Karpas-422 (cell line): ENCODE measurements around the gene PANK4. TPM values are rescaled to one million over a fixed set of nuclear protein-coding genes. Genes with fewer than 3 reads are reported as not detected.
A peak's percentile ranks its signal among the peaks of the same experiment; 100 is the strongest.

ENCODE experiments used
- DNase-seq: peaks from one replicate; pipeline ENCODE4 v3.0.0-alpha.2; 2015
- H2AFZ ChIP-seq: fragments of 200-600 bp; sonication (generic); 2 replicates; pipeline ENCODE4 v1.6.1; 2014; ENCODE audit warnings: antibody characterized with exemption, low read length, mixed read lengths
- H3K27ac ChIP-seq: fragments of 200-600 bp; sonication (generic); 2 replicates; pipeline ENCODE4 v1.5.1; 2014; ENCODE audit warnings: mild to moderate bottlenecking, low read length, moderate library complexity
- H3K27me3 ChIP-seq: fragments of 200-600 bp; sonication (generic); 2 replicates; pipeline ENCODE4 v1.6.1; 2014; ENCODE audit warnings: low read length, mixed read lengths
- H3K36me3 ChIP-seq: fragments of 200-600 bp; sonication (generic); 2 replicates; pipeline ENCODE4 v1.6.1; 2014; ENCODE audit warnings: low read length, mixed read lengths; ENCODE audit not compliant: insufficient read depth
- H3K4me1 ChIP-seq: fragments of 200-600 bp; sonication (generic); 2 replicates; pipeline ENCODE4 v1.6.1; 2014; ENCODE audit warnings: mild to moderate bottlenecking, low read length, mixed read lengths
- H3K4me2 ChIP-seq: fragments of 200-600 bp; sonication (generic); 2 replicates; pipeline ENCODE4 v1.6.1; 2014; ENCODE audit warnings: low read length, low read depth, mild to moderate bottlenecking; ENCODE audit not compliant: poor library complexity, severe bottlenecking
- H3K4me3 ChIP-seq: fragments of 200-600 bp; sonication (generic); 2 replicates; pipeline ENCODE4 v1.5.1; 2014; ENCODE audit warnings: mild to moderate bottlenecking, antibody characterized with exemption, low read length, mixed read lengths
- H3K79me2 ChIP-seq: fragments of 200-600 bp; sonication (generic); 2 replicates; pipeline ENCODE4 v1.6.1; 2014; ENCODE audit warnings: mild to moderate bottlenecking, low read length, mixed read lengths
- H3K9ac ChIP-seq: fragments of 200-600 bp; sonication (generic); 2 replicates; pipeline ENCODE4 v1.6.0; 2014; ENCODE audit warnings: low read length
- H3K9me2 ChIP-seq: fragments of 200-600 bp; sonication (generic), shearing (Covaris generic); replicated peaks from 2 replicates; pipeline ENCODE4 v1.6.0; 2014; ENCODE audit warnings: mild to moderate bottlenecking, low read length, moderate library complexity; ENCODE audit not compliant: insufficient read depth
- H3K9me3 ChIP-seq: fragments of 300-700, 200-600 bp; sonication (generic); 2 replicates; pipeline ENCODE4 v1.6.1; 2014; ENCODE audit warnings: low read length, mixed read lengths
- H4K20me1 ChIP-seq: fragments of 200-600 bp; sonication (generic); 2 replicates; pipeline ENCODE4 v1.6.1; 2014; ENCODE audit warnings: mild to moderate bottlenecking, antibody characterized with exemption, low read length, low read depth; ENCODE audit not compliant: insufficient read depth
- total RNA-seq: library from RNA; depleted of rRNA; stranded (reverse); fragments of >200 nt; shearing (Covaris generic); gene quantifications from 2 replicates; pipeline ENCODE4 v1.2.3, GENCODE V29; 2014; ENCODE audit warnings: low replicate concordance

Gene PANK4
- total RNA-seq, 1 experiment from 2014 or later = 25.1 TPM

DNA sequence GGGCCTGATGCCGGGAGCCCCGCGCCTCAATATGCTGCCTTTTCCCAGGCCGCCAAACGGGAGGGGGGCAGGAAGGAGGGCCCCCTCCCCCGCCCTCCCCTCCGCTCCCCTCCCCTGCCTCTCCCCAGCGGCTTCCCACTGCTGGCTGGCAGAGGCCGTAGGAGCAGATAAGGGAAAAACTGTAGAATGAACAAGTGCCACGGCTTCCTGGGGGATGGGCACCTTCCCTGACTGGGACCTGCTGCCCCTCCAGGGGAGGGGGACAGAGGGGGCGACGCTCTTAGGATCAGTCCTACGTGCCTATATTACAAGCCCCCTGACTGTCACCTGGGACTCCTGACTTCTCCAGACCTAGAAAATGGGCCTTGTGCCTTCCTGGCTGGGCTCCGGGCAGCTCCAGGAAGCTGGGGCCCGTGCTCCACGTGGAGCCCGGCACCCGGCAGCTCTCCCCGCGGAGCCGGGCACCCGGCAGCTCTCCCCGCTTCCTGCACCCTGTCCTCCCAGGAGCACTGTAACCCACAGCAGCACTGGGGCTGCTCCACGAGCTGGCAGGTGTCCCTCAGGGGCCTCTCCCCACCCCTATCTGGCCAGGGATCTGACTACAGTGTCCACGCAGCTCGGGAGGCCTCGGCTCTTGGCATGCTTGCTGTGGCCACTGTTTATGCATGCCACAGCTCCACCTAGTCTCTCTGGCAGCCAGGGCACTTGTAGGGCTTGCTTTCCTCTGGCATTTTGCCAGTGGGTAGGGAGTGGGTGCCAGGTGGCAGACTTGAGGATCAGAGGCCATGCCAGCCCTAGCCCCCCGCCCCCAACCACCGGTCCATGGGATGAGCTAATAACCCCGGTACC is 4.3 kb upstream of the PANK4 start:
- Histone ChIP-seq H3K27ac (no peak overlapping the region), H3K27me3 (no peaks in the 10 kb centered on the region), H3K9me2 (no peaks in the 10 kb centered on the region), H3K4me2 (no peak overlapping the region), H2AFZ (no peak overlapping the region), H3K4me3 (no peak overlapping the region), H4K20me1 (peaks cover 5% of the 10 kb centered on the region), H3K79me2 (peaks cover 3% of the 10 kb centered on the region), H3K4me1 (peaks cover 17% of the 10 kb centered on the region), H3K36me3 (no peaks in the 10 kb centered on the region), H3K9me3 (no peaks in the 10 kb centered on the region), H3K9ac (no peak overlapping the region)
- DNase-seq = no peak

DNA sequence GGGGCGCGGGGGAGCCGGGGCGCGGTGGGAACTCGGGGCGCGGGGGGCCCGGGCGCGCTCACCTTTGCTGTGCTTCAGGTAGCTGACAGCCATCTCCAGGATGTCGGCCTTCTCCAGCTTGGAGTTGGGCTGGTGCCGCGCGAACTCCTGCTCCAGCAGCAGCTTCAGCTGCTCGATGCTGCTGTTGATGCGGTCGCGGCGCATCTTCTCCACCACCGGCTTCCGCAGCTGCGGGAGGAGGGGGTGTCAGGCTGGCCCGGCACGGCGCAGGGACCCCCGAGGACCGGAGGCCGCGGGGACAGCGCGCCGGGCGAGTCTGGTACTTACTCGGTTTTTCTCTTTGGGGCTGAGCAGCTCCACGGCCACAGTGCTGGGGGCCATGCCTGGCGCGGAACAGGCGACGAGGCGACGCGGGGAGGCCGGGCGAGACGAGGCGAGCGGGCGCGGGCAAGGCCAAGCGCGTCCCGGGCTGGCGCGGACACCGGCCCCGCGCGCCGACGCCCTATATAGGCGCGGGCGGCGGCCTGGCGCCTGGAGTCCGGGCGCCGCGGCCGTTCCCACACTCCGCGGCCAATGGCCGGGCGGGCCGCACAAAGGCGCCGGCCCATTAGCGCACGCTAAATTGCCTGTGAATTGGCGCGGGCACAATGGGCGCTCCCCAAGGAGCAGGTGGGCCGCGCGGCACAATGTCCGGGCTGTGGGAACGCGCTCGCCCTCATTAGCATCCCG is 3.6 kb upstream of the PANK4 start, which contains the start of gene HES5:
TSS of gene HES5 (minus strand) at position 480 of the 729 bp plus-strand sequence. CDS start at position 381, 99 bp downstream.
- Histone ChIP-seq H3K9me3 (no peaks in the 10 kb centered on the region), H4K20me1 (peaks cover 13% of the 10 kb centered on the region), H3K9ac (peak within 1 kb of the TSS; percentile 26; the same call in 1 of the 2 replicates), H3K36me3 (no peaks in the 10 kb centered on the region), H3K27me3 (no peaks in the 10 kb centered on the region), H3K4me2 (peak within 1 kb of the TSS; percentile 52), H3K79me2 (peaks cover 11% of the 10 kb centered on the region), H3K9me2 (no peaks in the 10 kb centered on the region), H3K27ac (no peak within 1 kb of the TSS), H3K4me3 (peak within 1 kb of the TSS; percentile 32; the same call in 1 of the 2 replicates), H3K4me1 (peaks cover 21% of the 10 kb centered on the region), H2AFZ (no peak within 1 kb of the TSS; the same call in 1 of the 2 replicates)
- no peak for DNase-seq

DNA sequence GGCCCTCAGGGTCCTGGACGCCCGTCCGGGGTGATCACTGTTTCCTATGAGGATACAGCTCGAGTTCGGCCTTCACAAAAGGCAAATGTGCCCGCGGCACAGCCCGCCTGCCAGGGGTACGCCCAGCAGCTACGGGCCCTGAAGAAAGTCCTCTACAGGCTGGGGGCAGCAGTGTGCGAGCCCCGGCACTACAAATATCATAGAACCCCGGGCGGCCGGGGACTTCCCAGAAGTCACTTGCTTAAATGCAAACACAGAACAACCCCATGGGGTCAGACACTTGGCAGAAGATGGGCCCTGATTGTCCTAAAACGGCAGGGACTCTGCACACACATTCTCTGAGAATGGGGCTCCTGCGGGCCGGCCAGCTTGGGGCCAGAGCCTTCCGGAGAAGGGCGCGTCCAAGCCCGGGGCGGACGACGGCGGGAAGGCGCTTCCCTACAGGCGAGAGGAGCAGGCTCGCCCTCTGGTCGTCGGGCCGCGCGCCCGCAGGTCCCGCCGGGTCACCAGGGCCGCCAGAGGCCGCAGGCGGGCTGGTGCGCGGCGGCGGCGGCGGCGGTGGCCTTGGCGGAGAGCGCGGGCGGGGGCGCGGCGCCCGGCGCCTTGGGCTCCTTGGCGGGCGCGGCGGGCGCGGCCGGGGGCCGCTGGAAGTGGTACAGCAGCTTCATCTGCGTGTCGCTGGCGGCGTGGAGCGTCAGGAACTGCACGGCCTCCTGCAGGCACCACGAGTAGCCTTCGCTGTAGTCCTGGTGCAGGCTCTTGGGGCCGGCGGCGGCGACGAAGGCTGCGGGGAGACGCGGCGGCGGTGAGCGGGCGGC is 2.8 kb upstream of the PANK4 start:
- H3K4me1 ChIP-seq = peaks cover 28% of the 10 kb centered on the region
- H3K27me3 ChIP-seq = no peaks in the 10 kb centered on the region
- H2AFZ ChIP-seq = no peak overlapping the region; the same call in 1 of the 2 replicates

DNA sequence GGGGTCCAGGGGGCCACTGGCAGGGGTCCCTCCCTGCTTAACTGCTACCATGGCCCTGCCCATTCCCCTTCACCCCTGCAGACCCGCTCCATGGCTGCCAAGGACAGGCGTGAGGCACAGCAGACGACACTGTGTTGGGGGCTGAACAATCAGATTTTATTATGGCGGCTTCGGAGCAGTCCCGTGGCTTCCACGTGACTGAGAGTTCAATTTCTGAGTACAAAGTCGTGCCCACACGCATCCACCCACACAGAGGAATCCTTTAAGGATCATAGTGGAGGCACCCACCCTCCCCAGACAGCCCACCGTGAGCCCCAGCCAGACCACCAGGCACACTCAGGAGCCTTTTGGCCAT is 2.2 kb upstream of the PANK4 start:
- peak overlapping the region; percentile 26; the same call in 1 of the 2 replicates for H3K9ac ChIP-seq
- no peaks in the 10 kb centered on the region for H3K9me3 ChIP-seq
- H2AFZ ChIP-seq = no peak overlapping the region; the same call in 1 of the 2 replicates
- H3K36me3 ChIP-seq = no peaks in the 10 kb centered on the region
- no peaks in the 10 kb centered on the region for H3K27me3 ChIP-seq
- peak overlapping the region; percentile 32; the same call in 1 of the 2 replicates for H3K4me3 ChIP-seq
- DNase-seq = no peak
- peak overlapping the region; percentile 52 for H3K4me2 ChIP-seq
- no peaks in the 10 kb centered on the region for H3K9me2 ChIP-seq
- H3K27ac ChIP-seq = no peak overlapping the region
- H4K20me1 ChIP-seq = peaks cover 26% of the 10 kb centered on the region
- peaks cover 31% of the 10 kb centered on the region for H3K4me1 ChIP-seq
- H3K79me2 ChIP-seq = peaks cover 24% of the 10 kb centered on the region

More for the DNA sequence above, 2.8 kb upstream of the PANK4 start:
- H3K9ac ChIP-seq = peak overlapping the region; percentile 26; the same call in 1 of the 2 replicates
- no peaks in the 10 kb centered on the region for H3K9me3 ChIP-seq
- H3K27ac ChIP-seq = no peak overlapping the region
- peak overlapping the region; percentile 32; the same call in 1 of the 2 replicates for H3K4me3 ChIP-seq
- no peaks in the 10 kb centered on the region for H3K36me3 ChIP-seq
- H3K9me2 ChIP-seq = no peaks in the 10 kb centered on the region
- H3K4me2 ChIP-seq = peak overlapping the region; percentile 52
- peaks cover 19% of the 10 kb centered on the region for H3K79me2 ChIP-seq
- DNase-seq = peak; percentile 81
- H4K20me1 ChIP-seq = peaks cover 21% of the 10 kb centered on the region

DNA sequence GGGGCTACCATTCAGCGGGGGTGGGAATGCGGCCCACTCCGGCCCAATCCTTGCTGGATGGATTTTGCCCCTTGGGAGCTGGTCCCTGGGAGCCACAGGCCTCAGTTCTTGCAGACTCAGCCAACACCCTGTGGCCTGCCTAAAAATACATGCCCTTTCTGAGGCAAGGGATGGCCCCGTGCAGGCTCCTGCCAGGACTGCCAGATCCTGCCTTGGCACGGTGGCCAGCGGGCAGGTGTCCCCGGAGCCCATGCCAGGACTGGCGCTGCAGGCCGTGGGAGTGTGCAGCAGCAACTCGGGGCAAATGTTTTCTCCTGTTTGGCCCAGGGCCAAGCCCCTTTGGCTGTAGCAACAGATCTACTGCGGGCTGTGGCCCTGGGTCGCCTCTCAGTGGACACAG is 1.6 kb upstream of the PANK4 start:
- H3K9me2 ChIP-seq = no peaks in the 10 kb centered on the region
- H4K20me1 ChIP-seq = peaks cover 31% of the 10 kb centered on the region
- no peak overlapping the region for H2AFZ ChIP-seq
- no peak overlapping the region for H3K4me2 ChIP-seq
- H3K4me3 ChIP-seq = no peak overlapping the region
- no peaks in the 10 kb centered on the region for H3K9me3 ChIP-seq
- no peaks in the 10 kb centered on the region for H3K36me3 ChIP-seq
- peaks cover 31% of the 10 kb centered on the region for H3K4me1 ChIP-seq
- no peak overlapping the region for H3K9ac ChIP-seq
- H3K27me3 ChIP-seq = no peaks in the 10 kb centered on the region
- no peak overlapping the region for H3K27ac ChIP-seq
- DNase-seq = no peak
- H3K79me2 ChIP-seq = peaks cover 30% of the 10 kb centered on the region

DNA sequence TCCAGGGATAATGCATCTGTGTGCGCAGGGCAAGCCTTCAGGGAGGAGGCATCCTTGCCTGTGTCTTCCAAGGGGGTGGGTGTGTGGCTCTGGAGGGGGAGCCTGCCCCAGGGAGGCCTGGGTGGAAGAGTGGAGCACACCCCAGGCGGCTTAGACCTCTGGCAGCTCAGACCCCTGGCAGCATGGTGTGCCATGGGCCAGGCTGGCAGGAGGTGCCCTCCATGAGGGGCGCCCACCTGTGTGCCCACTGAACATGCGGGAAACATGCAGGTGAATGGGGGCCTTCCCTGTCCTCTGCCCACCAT is 1.1 kb upstream of the PANK4 start:
- Histone ChIP-seq H3K9me2 (no peaks in the 10 kb centered on the region), H3K79me2 (peaks cover 35% of the 10 kb centered on the region), H3K9ac (no peak overlapping the region), H3K36me3 (no peaks in the 10 kb centered on the region), H3K4me1 (peaks cover 31% of the 10 kb centered on the region), H3K9me3 (no peaks in the 10 kb centered on the region), H4K20me1 (peaks cover 36% of the 10 kb centered on the region), H3K4me2 (no peak overlapping the region), H3K27ac (no peak overlapping the region), H3K4me3 (no peak overlapping the region), H2AFZ (no peak overlapping the region), H3K27me3 (no peaks in the 10 kb centered on the region)
- no peak for DNase-seq

DNA sequence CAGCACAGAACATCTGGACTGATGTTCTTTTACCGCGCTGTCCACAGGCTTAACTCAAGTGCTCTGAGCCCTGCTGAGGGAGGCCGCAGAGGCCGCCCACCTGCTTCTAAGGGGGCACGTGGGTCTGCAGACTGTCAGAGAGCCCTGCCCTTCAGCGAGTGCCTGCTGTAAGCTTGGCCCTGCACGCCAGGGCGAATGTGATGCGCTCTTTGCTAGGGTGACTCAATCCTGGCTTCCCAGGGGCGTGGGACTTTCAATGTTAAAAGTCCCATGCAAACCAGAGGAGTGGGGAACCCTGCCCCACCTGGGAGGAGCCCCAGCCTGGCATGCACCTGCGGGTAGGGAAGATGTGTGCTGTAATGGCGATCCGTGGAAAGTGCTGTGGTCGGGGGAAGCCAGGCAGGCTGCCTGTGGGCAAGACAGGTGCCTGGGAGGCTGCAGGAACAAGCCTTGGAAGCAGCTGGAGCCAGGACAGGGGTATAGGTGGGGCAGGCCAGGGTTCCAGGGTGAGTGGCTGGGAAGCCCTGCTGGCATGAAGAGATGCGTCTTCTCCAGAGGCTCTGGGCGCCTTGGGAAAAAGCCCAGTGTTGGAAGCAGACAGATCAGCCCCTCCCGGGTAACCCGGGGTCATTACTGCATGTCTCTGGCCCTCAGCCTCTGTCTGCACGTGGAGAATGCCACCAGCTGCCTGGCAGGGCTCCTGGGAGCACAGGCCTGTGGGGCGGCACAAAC is 594 bp upstream of the PANK4 start:
- peaks cover 40% of the 10 kb centered on the region for H3K79me2 ChIP-seq
- no peaks in the 10 kb centered on the region for H3K9me2 ChIP-seq
- no peak overlapping the region for H2AFZ ChIP-seq
- H3K4me2 ChIP-seq = peak overlapping the region; percentile 50
- 0 out of 2 replicates have a peak overlapping the region, but pooled peaks have one; percentile 76 for H3K9ac ChIP-seq
- H3K4me1 ChIP-seq = peaks cover 31% of the 10 kb centered on the region
- no peaks in the 10 kb centered on the region for H3K9me3 ChIP-seq
- no peaks in the 10 kb centered on the region for H3K36me3 ChIP-seq
- peak overlapping the region; percentile 66; the same call in 1 of the 2 replicates for H3K4me3 ChIP-seq
- H3K27me3 ChIP-seq = no peaks in the 10 kb centered on the region
- H3K27ac ChIP-seq = no peak overlapping the region
- H4K20me1 ChIP-seq = peaks cover 38% of the 10 kb centered on the region
- DNase-seq = peak; percentile 70
